Right atrium auricular region (tissue), 2 donors: Measurements from ENCODE around the gene PDE11A. TPM values are rescaled to one million over a fixed set of nuclear protein-coding genes. Genes with fewer than 3 reads are reported as not detected.

Experiments
- DNase-seq: peaks from one replicate; pipeline ENCODE4 v3.0.0-alpha.2; 2019; ENCODE audit warnings: low spot score
- H3K27ac ChIP-seq, 2 donors: fragments of 200-600 bp; sonication (generic); 1 replicate in 1 of 2; 2 replicates in 1 of 2; pipeline ENCODE4 v1.5.1; 2016 to 2019
- H3K27me3 ChIP-seq, 2 donors: fragments of 200-600 bp; sonication (generic); one replicate each; pipeline versions ENCODE4 v1.5.1 to v1.6.0; 2017 to 2019
- H3K36me3 ChIP-seq: fragments of 200-600 bp; sonication (generic); one replicate; pipeline ENCODE4 v1.5.1; 2016
- H3K4me1 ChIP-seq, 2 donors: fragments of 200-600 bp; sonication (generic); one replicate each; pipeline versions ENCODE4 v1.5.1 to v1.6.0; 2017 to 2019
- H3K4me3 ChIP-seq, 2 donors: fragments of 200-600 bp; sonication (generic); 1 replicate in 1 of 2; 2 replicates in 1 of 2; pipeline ENCODE4 v1.5.1; 2017 to 2019; ENCODE audit warnings: mild to moderate bottlenecking in 1 of 2, moderate library complexity in 1 of 2
- H3K9me3 ChIP-seq, 2 donors: fragments of 200-600 bp; sonication (generic); one replicate each; pipeline ENCODE4 v1.5.1; 2019
- CTCF ChIP-seq, 2 donors: fragments of 200-600 bp; sonication (generic); IDR thresholded peaks; one replicate each; pipeline ENCODE4 v1.5.1; 2019; ENCODE audit warnings: antibody characterized with exemption in 2 of 2
- total RNA-seq, 2 donors: library from RNA; depleted of rRNA; stranded (reverse); fragments of >200 nt; gene quantifications; one replicate each; pipeline ENCODE4 v1.1.0, GENCODE V29; 2016

Gene PDE11A
- total RNA-seq, 2 donors from 2014 or later, result 1.2 TPM; not detected in 1

GRCh38 chr2:178070824-178071223 is 1.8 kb downstream of the PDE11A start:
- no peak for DNase-seq
- no peak for TF ChIP-seq CTCF (IDR thresholded peaks at IDR 0.05)

GRCh38 chr2:178069551-178069950 is 3.0 kb downstream of the PDE11A start:
- Histone ChIP-seq H3K4me3 (no peak overlapping the region), H3K9me3 (no peaks in the 10 kb centered on the region), H3K27me3 (no peaks in the 10 kb centered on the region), H3K4me1 (peaks cover 0 to 13% of the 10 kb centered on the region in 2 donors), H3K27ac (no peak overlapping the region), H3K36me3 (no peaks in the 10 kb centered on the region)
- DNase-seq, result no peak
- no peak for TF ChIP-seq CTCF (IDR thresholded peaks at IDR 0.05)

More at GRCh38 chr2:178070824-178071223, 1.8 kb downstream of the PDE11A start:
- H3K9me3 ChIP-seq, result no peaks in the 10 kb centered on the region
- no peaks in the 10 kb centered on the region for H3K36me3 ChIP-seq
- no peak overlapping the region for H3K4me3 ChIP-seq
- no peaks in the 10 kb centered on the region for H3K27me3 ChIP-seq
- peaks cover 0 to 13% of the 10 kb centered on the region in 2 donors for H3K4me1 ChIP-seq
- no peak overlapping the region for H3K27ac ChIP-seq

- no peak for TF ChIP-seq CTCF (IDR thresholded peaks at IDR 0.05)
- H3K4me3 ChIP-seq, result no peak overlapping the region
- no peaks in the 10 kb centered on the region for H3K36me3 ChIP-seq
- H3K27ac ChIP-seq, result no peak overlapping the region
- peaks cover 0 to 13% of the 10 kb centered on the region in 2 donors for H3K4me1 ChIP-seq
- H3K9me3 ChIP-seq, result no peaks in the 10 kb centered on the region
- no peaks in the 10 kb centered on the region for H3K27me3 ChIP-seq
- DNase-seq, result no peak
These were observed 3.6 kb downstream of the PDE11A start for GRCh38 chr2:178068823-178069454.

- no peaks in the 10 kb centered on the region for H3K27me3 ChIP-seq
- no peaks in the 10 kb centered on the region for H3K9me3 ChIP-seq
- TF ChIP-seq CTCF (IDR thresholded peaks at IDR 0.05), result no peak
- no peak overlapping the region for H3K27ac ChIP-seq
- DNase-seq, result no peak
- H3K4me1 ChIP-seq, result no peaks in the 10 kb centered on the region
- H3K36me3 ChIP-seq, result no peaks in the 10 kb centered on the region
- no peak overlapping the region for H3K4me3 ChIP-seq
These were observed 5.5 kb downstream of the PDE11A start for GRCh38 chr2:178066890-178067669.

- Histone ChIP-seq H3K27me3 (no peaks in the 10 kb centered on the region), H3K4me3 (no peak overlapping the region), H3K36me3 (no peaks in the 10 kb centered on the region), H3K27ac (no peak overlapping the region), H3K9me3 (no peaks in the 10 kb centered on the region), H3K4me1 (no peaks in the 10 kb centered on the region)
- TF ChIP-seq CTCF (IDR thresholded peaks at IDR 0.05), result no peak
- DNase-seq, result no peak
These were observed 6.3 kb downstream of the PDE11A start for GRCh38 chr2:178066324-178066723.
